HK-2 (cell line): ENCODE measurements around the gene STYK1.
"Not testable (repeated sequence)": the region's sequence is repeated elsewhere in the genome, so short reads cannot be mapped to it uniquely, and the experiment has no call there.

ENCODE experiments used
- DNase-seq: peaks from one replicate; pipeline ENCODE4 v3.0.0-alpha.2; 2018; ENCODE audit not compliant: unreplicated experiment

The STYK1 gene

DNA sequence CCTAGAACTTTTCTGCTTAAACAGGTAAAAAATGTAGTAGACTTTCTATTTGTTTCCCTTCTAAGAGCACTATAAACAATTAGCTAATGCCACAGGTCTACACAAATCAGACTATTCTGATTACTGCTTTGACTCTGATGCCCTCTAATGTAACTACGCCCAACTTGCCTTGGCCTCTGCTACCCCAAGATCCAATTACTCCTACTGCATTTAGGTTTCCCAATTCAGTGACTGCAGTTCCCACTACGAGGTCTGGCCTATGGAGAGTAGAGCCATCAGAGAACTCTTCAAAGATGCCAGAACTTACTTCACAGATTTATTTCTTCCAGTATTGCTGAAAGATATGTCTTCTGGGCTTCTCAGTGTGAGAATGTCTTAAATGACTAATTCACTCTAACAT, 15.3 kb upstream of the STYK1 start:
- no peak for DNase-seq

DNA sequence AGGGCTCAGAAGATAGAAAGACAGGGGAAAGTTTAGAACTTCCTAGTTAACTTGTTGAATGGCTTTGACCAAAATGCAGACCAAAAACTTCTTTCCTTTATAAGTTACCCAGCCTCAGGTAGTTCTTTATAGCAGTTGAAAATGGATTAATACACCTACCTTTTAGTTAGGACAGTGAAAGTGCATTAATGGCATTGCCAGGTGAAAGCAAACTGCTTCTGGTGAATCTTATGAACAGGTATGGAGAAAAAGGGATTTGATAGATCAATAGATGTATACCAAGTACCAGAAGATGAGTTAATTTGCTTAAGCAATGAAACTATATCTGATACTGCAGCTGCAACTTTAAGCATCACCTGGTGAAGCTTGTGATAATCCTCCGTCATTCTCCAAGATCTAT, 14.2 kb upstream of the STYK1 start:
- no peak for DNase-seq

DNA sequence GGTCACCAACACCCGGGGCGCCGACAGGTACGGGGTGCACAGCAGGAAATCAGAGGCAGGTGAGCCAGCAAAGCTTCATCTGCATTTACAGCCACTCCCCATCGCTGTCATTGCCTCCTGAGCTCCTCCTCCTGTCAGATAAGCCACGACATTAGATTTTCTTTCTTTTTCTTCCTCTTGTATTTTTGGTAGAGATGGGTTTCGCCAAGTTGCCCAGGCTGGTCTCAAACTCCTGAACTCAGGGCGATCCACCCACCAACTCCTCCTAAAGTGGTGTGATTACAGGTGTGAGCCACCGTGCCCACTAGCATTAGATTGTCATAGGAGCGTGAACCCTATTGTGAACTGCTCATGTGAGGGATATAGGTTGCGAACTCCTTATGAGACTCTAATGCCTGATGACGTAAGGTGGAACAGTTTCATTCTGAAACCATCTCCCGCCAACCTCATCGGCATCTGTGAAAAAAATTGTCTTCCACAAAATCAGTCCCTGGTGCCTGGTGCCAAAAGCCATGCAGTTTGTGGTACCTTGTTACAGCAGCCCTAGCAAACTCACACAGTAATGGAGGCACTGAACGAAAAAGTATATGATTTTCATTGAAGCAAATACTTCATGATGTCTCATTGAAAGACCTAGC, 1.5 kb downstream of the STYK1 start:
- no peak for DNase-seq

DNA sequence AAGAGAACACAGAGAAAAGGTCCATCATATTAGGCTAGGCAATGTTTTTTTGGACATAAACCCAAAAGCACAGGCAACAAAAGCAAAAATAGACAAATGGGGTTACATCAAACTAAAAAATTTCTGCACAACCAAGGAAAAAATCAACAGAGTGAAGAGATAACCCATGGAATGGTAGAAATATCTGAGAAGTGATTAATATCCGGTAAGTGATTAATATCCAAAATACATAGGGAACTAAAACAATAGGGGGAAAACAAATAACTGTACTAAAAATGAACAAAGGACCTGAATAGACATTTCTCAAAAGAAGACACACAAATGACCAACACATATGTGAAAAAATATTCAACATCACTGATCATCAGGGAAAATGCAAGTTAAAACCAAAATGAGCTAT, 4.3 kb downstream of the STYK1 start:
- no peak for DNase-seq

DNA sequence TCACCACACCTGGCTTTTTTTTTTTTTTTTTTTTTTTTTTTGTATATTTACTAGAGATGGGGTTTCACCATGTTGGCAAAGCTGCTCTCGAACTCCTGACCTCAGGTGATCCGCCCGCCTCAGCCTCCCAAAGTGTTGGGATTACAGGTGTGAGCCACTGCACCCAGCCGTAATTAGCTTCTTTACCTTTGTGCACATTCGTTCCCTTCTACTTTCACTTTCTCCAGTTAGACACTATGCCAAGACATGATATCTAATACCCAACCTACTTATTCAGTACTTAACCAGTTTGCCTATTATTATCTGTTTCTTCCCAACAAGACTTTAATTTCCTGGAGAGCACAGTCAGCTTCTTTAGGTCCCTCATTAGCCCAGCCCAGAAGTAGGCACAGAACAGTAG, 5.3 kb downstream of the STYK1 start:
- DNase-seq = no peak

DNA sequence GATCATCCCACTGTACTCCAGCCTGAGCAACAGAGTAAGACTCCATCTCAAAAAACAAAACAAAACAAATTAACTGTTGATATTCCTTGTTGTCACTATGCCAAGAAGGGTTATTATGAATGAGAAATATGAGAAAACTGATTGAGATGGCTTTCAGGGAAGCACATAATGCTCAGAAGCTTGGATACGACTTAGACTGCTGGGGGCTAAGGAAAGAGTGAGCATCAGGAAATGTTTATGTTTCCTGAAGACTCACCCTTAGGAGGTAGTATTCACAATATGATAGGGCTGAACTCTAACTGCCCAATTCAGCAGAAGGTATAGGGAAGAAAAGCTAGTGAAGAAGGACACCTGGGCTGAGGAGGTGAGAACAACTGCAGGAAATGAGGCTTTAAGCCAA, 6.3 kb downstream of the STYK1 start:
- DNase-seq = no peak

DNA sequence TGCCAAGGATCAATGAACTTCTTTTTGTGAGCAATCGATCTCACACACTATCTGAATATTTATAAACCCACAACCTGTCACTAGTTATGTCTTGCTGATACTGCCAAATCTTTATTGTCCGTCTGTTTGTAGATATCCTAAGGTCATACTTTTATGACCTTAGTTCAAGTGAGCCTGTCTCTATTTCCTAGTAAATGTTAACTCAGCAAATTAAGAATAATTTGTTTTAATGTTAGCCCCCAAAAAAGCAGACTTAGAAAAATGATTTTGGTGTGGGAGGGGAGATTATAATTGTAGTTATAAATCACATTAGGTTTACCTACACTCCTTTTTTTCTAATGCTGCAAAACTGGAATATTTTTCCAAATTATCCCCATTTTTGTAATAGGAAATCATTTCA, 9.4 kb downstream of the STYK1 start:
- DNase-seq = no peak

DNA sequence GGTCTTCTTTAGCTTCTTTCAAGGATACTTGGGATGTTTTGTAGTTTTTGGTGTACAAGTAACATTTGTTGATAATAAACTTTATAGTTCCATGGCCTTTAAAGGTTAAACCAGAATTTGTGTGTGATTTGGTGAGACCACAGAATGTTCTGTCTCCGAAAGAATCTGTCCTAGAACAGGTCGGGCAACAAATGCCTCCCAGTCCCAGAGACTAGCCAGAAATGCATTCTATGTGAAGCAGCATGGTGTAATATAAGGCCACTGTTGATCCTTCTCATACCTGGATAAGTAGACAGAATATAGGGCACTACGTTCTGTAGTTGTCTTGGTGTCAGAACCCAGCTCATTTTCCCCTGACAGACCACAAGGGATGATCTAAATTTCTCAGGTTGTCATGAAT, 10.0 kb downstream of the STYK1 start:
- DNase-seq = no peak

DNA sequence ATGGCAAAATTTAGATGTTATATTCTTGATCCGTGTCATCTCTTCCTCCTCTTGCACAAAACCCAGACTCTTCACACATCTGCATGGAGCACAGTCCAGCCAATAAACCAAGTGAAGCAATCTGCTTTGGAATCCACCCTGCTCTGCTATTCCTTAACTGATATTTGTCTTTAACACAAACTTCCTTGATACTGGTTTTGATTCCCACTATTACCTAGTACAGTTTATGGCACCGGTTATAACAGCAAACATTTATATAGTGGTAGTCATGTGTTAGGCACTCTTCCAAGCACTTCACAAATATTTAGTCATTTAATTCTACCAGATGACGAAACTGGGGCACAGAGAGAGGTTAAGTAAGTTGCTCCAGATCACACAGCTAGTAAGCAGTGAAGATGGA, 12.5 kb downstream of the STYK1 start:
- no peak for DNase-seq

DNA sequence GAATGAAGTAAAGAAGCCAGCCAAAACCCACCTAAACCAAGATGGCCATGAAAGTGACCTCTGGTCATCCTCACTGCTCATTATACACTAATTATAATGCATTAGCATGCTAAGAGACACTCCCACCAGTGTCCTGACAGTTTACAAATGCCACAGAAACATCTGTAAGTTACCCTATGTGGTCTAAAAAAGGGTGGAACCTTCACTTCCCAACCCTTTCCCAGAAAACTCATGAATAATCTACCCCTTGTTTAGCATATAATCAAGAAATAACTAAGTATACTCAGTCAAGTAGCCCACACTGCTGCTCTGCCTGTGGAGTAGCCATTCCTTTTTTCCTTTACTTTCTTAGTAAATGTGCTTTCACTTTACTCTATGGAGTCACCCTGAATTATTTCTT, 19.8 kb downstream of the STYK1 start:
- no peak for DNase-seq

DNA sequence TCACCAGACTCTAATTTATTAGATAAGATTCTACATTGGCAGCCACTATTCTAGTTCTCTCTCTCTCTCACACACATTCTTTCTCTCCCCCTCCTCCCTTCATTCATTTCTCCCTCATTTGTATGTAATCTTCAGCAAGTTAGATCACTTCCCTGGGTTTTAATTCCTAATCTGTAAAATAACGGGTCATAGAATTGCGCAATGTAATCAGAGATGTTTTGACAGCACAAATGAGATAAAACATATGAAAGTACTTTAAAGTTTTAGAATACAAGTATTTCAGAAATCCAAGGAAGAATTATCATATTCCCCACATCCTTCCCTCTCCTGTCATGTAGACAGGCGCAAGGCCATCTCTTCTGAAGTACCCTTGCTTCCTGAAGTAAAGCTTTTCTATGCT, 21.7 kb downstream of the STYK1 start:
- no peak for DNase-seq

DNA sequence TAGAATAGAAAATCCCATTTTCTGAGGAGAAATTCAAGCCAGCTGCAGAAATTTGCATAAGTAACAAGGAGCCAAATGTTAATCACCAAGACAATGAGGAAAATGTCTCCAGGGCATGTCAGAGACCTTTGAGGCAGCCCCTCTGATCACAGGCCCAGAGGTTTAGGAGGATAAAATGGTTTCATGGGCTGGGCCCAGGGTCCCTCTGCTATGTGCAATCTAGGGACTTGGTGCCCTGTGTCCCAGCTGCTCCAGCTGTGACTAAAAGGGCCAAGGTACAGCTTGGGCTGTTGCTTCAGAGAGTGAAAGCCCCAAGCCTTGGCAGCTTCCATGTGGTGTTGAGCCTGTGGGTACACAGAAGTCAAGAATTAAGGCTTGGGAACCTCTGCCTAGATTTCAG, 27.3 kb downstream of the STYK1 start:
- DNase-seq = not testable (repeated sequence)

DNA sequence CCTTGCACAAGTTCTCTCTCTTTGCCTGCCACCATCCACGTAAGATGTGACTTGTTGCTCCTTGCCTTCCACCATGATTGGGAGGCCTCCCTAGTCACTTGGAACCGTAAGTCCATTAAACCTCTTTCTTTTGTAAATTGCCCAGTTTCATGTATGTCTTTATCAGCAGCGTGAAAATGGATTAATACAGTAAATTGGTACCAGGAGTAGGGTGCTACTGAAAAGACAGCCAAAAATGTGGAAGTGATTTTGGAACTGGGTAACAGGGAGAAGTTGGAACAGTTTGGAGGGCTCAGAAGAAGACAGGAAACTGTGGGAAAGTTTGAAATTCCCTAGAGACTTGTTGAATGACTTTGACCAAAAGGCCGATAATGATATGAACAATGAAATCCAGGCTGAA, 27.9 kb downstream of the STYK1 start:
- DNase-seq = no peak

DNA sequence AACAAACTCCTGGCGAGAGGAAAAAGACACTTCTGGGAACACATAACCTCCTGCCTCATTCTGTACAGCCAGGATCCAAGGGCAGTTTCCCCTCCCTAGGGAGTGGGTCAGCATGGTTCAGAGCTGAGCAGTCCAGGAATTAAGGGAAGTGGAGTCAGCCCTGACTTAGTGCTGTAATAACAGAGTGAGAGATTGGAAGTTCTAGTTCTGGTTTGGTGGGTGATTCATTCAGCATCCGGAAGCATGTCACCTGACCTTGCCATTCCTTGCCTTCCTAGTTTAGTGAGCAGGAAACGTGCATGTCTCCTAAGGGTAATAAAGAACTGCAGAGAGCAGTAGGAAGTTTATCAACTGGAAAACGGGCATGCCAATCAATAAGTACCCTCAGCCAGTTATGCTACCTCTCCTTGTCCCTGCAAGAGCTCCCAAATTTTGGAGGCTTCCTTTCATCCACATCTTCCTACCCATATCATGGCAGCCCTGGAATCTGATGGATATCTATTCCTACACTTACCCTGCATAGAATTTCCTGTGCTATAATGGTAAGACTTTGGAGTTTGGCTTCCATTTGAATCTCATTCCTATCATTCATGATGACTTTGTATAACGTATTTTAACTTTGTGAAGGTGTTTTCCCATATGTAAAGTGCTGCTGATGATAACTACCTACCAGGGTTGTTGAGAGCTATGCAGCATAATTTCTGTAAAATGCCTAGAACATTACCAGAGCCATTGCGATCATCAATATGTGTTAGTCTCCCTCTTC, 31.9 kb downstream of the STYK1 start:
- DNase-seq = no peak

DNA sequence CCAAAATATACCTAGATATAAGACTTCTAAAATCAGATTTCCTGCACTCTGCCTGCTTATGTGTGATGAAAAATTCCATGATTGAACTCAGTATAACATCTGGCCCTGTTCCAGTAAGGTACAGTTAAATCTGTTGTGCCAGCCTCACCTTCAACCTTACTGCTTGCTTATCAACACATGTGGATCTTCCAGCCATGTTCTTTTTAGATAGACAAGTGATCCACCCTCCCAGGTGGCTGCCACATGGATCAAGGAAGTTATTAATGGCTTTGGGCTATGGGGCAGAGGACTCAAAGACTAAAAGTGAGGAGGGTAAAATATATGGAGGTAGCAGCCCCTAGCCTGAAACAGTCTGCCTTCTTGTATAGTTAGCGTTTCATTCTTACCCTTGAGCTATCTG, 35.1 kb downstream of the STYK1 start:
- DNase-seq = no peak

DNA sequence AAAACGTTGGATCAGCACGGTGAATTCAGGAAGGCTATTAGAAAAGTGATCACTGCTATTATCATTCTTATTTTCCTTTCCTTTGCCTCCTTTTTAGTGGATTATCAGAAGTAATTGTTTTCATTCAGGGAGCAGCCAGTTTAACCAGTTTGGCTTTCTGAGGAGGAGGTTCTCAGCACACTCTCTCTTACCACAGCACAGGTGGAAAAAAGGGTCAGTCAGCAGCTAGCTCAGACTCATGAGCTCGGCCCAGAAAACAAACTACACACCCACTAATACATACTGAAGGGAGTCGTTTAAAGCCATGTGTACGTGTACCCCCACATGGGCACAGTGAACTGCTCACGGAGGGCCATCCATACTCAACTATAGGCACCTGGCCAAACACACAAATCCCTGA, 37.2 kb downstream of the STYK1 start:
- DNase-seq = no peak

DNA sequence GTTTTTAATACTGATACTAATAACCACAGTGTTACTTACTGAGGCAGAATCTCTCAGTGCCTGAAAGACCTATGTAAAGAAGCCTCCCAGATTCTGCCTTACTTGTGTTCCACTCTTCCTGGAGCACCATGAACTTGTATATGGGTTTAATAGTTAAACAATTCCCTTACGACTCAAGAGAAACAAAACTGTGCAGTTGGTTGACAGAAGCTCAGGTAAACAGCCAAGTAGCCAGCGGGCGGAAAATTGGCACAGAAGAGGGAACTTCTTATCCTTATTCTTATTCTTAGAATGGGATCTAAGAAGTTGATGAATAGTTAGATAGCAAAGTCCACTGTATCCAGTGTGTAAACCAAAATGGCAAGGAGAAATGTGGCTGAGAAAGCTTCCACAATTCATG, 37.7 kb downstream of the STYK1 start:
- DNase-seq = no peak

DNA sequence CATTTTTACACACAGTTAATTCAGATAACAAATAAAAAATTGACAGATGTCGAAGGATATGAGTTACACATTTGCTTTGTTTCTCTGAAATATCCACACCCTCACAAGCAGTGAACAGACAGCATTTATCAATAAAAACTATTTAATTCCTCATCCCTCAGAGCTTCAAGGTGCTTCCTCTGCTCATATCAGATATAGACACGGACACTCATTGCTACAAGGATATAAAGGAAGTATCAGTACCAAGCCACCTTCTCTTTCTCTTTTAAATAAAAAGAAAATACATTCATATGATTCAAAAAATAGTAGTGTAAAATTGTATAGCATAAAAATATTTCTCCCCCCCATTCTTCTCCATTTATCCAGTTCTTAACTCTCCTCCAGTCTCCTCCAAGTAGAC, 38.5 kb downstream of the STYK1 start:
- no peak for DNase-seq

DNA sequence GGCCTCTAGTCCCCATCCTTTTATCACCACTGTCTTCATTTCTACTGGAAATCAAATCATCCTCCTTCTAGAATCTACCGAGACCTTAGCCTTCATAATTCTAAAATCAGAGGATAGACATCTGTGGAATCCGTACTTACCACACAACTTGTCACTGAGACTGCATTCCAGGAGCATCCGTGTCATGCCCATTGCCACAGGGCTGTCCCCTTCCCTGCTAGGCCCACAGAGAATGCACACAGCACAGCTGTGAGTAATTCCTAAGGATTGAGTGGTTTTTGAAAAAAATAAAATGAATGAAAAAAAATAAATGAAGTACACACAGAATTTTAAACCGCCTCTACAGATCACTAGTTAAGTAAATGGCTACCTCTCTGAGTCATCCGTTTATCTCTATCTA, 39.4 kb downstream of the STYK1 start:
- peak; percentile 76 for DNase-seq

DNA sequence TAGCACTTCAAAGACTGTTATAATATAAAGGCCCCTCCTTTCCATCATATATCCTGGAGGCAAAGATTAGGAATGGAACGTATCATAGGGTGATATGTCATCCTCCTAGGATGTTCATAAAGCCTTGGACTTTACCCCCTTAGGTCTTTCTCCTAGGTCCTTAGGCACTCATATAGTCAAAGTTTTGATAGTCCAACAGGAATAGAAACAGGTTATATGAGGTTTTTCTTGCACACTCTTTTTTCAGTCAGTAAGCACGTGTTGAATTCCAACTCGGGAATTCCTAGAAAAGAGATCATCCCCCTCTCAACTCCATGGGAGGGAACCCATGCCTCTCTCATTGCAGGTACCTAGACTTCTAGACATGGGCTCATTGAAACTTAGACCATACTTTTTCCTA, 40.3 kb downstream of the STYK1 start:
- DNase-seq = no peak

DNA sequence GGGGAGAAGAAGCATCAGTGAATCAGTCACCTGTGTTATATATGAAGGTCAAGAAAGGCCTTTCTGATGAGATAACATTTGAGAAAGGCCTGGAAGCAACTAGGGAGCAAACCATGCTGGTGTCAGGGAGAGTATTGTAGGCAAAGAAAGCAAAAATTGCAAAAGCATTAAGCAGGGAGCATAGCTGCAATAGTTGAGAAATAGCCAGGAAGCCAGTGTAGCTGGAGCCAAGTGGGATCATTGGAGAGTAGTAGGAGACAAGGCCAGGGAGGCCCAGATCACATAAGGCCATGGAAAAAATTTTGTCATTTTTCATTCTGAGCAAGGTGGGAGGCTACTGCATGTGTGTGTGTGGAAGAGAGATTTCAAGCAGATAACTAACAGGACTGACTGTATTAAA, 41.6 kb downstream of the STYK1 start:
- no peak for DNase-seq

DNA sequence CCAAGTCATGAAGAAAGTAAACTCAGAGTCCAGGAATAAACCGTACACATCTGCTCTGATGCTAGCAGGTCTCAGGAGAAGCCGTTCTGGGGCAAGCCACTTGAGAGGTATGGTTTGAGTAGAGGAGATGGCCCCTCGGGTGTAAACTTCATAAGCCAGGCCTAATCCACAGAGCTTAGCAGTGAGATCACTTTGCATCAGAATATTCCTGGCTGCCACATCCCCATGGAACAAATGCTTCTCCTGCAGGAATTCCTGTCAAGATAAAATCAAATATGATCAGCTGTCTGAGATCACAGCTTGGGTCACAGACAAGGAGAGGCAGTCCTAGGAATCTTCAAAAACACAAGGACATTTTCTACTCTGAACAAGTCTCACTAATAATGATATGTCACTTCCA, 49.2 kb downstream of the STYK1 start:
- DNase-seq = no peak

DNA sequence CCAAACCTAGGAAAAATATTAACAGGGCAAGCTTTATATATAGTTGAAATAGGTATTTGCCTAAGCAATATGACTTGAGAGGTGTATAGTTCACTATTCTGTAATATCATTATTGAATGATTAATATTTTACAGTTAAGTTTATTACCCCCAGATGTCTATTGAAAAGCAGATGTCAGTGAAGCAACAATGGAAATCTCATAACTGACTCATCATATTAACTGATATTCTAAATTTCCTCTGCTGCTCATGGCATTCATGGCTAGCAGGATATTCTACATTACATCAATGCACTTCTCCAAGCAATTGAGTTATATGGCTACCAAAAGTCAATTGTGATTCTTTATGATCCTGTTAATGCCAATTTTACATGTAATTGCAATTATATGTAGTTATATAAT, 50.7 kb downstream of the STYK1 start:
- no peak for DNase-seq

DNA sequence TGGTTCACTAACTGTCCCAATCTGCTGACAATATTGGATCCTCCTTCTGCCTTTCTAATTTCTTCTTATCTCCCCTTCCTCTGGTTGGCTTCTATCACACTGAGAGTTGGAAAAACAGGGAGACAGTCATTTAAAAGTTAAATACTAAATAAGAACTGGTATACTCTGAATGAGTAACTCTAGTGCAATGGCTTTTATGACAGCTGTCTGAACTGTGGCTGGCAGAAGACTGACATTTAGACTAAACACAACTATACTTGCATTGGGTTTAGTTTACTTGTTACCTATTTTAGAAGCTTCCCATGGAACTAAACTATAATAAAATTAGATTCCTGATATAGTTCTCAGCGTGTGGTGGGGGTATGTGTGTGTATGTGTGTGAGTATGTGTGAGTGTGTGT, 52.6 kb downstream of the STYK1 start:
- DNase-seq = no peak
